Glomerular visceral epithelial cell (primary cell): ENCODE data around the gene HLF.

Source experiments
- DNase-seq: peaks from one replicate; pipeline ENCODE4 v3.0.0-alpha.2; 2016; ENCODE audit errors: extremely low spot score

The HLF gene

GRCh38 chr17:55308613-55309391 lies 44.0 kb downstream of the HLF start:
- DNase-seq = no peak

DNA sequence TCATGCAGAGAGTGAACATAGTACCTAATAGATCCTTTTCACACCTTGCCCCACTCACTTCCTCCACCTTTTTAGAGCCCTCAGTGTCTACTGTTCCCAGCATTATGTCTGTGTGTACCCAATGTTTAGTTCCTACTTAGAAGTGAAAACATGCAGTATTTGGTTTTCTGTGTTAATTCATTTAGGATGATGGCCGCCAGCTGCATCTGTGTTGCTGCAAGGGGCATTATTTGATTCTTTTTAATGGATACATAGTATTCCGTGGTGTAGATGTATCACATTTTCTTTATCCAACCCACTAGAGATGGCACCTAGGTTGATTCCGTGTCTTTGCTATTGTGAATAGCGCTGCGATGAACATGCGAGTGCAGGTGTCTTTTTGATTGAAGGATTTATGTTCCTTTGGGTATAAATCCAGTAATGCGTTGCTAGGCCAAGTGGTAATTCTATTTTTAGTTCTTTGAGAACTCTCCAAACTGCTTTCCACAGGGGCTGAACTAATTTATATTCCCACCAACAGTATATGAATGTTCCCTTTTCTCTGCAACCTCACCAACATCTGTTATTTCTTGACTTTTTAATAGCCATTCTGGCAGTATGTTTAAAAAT lies 47.1 kb downstream of the HLF start:
- no peak for DNase-seq

DNA sequence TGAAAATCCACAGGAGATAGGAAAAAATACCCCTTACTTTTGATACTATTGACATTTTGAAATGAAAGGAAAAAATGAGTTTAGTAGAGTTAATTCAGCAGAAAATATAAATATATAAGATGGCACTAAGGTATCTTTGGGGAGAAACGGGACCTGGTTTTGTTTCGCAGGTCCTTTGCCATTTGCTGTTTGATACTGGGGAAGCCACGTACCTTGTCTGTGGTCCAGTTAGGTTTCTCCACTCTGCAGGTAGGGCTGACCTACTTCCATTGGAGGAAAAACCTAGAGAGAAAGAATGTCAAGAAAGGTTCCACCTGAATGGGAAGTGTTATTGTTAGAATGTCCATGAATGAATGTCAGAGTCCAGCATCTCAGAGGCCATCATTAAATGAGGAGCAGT lies 48.1 kb downstream of the HLF start:
- no peak for DNase-seq

GRCh38 chr17:55314061-55314783 lies 49.5 kb downstream of the HLF start:
- no peak for DNase-seq

GRCh38 chr17:55314784-55315491 lies 50.2 kb downstream of the HLF start:
- no peak for DNase-seq

DNA sequence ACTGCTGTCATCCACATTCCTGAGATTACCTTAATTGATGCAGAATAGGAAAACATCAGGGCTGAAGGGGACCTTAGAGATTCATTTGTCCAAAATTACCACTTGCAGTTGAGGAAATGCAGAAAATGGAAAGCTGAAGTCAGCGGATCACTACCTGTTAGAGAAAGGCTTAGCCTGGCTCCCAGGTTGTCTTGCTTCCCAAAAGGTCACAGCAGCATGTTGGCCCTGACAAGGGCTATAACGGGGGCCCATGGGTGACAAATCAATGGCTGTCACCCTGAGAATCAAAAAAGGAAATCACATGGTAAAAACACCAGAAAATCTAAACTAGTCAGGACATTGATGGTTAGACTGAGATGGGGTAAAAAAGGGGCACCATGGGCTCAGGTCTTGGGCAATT lies 51.7 kb downstream of the HLF start:
- DNase-seq = no peak

GRCh38 chr17:55317284-55317683 lies 52.5 kb downstream of the HLF start:
- DNase-seq = no peak

DNA sequence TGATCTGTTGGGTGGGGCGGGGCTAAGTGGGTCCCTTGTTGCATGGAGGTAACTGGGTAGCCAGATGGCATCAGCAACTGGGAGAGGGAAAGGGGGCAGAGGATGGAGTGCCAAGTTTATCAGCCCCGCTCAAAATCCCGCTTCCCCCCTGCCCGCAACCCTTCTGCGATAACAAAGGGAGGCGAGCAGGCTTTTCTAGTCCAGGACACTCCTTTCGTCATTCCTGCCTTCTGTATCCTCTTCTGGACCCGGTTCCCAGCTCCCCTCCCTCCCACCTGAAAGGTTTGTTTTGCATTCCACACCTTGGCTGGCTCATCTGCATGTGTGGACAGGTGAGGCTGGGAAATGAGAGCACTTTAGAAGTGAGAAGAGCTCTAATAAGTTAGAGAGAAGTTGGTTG lies 53.3 kb downstream of the HLF start:
- DNase-seq = no peak

- DNase-seq = no peak
These were observed 54.1 kb downstream of the HLF start for GRCh38 chr17:55318715-55319487.

DNA sequence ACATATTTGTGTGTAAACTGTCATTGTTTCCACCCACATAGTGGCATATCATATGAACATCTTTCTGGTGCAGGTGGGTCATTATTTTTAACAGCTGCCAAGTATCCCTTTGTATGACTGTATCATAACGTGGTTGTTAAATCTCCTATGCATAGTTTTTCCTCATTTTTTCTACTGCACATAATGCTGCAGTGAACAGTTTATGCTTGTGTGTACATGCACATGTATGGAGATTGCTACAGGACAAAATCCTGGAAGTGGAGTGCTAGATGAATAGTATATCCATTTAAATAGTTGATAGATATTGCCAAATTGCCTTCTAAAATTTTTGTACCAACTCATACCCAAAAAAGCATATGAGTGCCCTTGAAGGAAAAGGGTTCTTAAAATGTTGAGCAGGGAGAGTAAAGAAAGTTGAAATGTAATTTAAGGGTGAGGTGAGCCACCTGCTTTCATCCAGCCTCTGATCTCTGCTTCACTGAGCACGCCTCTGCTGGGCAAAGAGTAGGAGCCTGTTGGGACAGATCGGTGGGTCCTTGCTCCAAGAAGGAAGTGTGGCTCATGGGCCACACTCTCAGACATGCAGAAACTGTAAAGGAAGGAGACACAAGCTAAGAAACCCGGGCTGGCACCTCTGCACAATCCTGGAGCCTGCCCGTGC lies 55.3 kb downstream of the HLF start:
- no peak for DNase-seq

DNA sequence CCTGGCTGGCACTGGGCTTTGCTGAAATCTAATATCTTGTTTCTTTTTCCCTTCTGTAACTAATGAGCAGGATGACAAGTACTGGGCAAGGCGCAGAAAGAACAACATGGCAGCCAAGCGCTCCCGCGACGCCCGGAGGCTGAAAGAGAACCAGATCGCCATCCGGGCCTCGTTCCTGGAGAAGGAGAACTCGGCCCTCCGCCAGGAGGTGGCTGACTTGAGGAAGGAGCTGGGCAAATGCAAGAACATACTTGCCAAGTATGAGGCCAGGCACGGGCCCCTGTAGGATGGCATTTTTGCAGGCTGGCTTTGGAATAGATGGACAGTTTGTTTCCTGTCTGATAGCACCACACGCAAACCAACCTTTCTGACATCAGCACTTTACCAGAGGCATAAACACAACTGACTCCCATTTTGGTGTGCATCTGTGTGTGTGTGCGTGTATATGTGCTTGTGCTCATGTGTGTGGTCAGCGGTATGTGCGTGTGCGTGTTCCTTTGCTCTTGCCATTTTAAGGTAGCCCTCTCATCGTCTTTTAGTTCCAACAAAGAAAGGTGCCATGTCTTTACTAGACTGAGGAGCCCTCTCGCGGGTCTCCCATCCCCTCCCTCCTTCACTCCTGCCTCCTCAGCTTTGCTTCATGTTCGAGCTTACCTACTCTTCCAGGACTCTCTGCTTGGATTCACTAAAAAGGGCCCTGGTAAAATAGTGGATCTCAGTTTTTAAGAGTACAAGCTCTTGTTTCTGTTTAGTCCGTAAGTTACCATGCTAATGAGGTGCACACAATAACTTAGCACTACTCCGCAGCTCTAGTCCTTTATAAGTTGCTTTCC lies 56.0 kb downstream of the HLF start:
- DNase-seq = no peak

DNA sequence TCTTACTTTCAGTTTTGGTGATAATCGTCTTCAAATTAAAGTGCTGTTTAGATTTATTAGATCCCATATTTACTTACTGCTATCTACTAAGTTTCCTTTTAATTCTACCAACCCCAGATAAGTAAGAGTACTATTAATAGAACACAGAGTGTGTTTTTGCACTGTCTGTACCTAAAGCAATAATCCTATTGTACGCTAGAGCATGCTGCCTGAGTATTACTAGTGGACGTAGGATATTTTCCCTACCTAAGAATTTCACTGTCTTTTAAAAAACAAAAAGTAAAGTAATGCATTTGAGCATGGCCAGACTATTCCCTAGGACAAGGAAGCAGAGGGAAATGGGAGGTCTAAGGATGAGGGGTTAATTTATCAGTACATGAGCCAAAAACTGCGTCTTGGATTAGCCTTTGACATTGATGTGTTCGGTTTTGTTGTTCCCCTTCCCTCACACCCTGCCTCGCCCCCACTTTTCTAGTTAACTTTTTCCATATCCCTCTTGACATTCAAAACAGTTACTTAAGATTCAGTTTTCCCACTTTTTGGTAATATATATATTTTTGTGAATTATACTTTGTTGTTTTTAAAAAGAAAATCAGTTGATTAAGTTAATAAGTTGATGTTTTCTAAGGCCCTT lies 56.8 kb downstream of the HLF start:
- no peak for DNase-seq

GRCh38 chr17:55322453-55322985 lies 57.8 kb downstream of the HLF start:
- no peak for DNase-seq

GRCh38 chr17:55323518-55324295 lies 58.9 kb downstream of the HLF start:
- no peak for DNase-seq

- DNase-seq = no peak
These were observed 59.7 kb downstream of the HLF start for GRCh38 chr17:55324296-55324978.

DNA sequence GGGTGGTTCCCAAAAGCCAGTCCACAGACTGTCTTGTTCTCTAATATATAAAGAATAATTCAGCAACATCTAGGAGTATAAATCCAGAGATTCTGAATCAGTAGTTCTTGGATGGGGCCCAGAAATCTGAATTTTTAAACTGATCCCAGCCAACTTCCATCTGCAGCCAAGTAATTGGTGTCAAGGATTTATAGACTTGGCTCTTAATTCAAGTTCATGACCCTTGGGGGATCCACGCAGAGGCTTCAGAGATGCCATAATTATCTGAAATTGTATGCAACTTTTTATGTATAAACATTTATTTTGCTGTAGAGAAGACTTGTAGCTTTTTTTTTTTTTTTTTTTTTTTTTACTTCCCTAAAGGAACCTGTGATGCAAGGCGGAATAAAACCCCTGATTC lies 60.6 kb downstream of the HLF start:
- DNase-seq = no peak

GRCh38 chr17:55326030-55326429 lies 61.3 kb downstream of the HLF start:
- no peak for DNase-seq
